GM19035 (cell line): Measurements from ENCODE around the gene FGF23.

ENCODE experiments used
- ATAC-seq: cut with Tn5 transposase; IDR thresholded peaks from one replicate; pipeline ENCODE4 v1.9.1; 2021; ENCODE audit not compliant: unreplicated experiment

Gene FGF23

GRCh38 chr12:4386801-4387200 is 7.3 kb upstream of the FGF23 start:
- ATAC-seq = no peak

- ATAC-seq = no peak
These were observed 3.9 kb upstream of the FGF23 start for GRCh38 chr12:4383304-4383865.

GRCh38 chr12:4380332-4380731 is 820 bp upstream of the FGF23 start:
- no peak for ATAC-seq

GRCh38 chr12:4378772-4379171 is 740 bp downstream of the FGF23 start:
- ATAC-seq = no peak

- ATAC-seq = no peak
These were observed 4.1 kb downstream of the FGF23 start for GRCh38 chr12:4375449-4375848.

- no peak for ATAC-seq
These were observed 6.9 kb downstream of the FGF23 start for GRCh38 chr12:4372653-4373052.

GRCh38 chr12:4370265-4370664 is 9.2 kb downstream of the FGF23 start:
- ATAC-seq = no peak

GRCh38 chr12:4369548-4369947 is 10.0 kb downstream of the FGF23 start:
- no peak for ATAC-seq

- no peak for ATAC-seq
These were observed 13.4 kb downstream of the FGF23 start for GRCh38 chr12:4366090-4366489.

GRCh38 chr12:4356041-4356327 is 23.5 kb downstream of the FGF23 start:
- ATAC-seq = no peak

- ATAC-seq = no peak
These were observed 24.1 kb downstream of the FGF23 start for GRCh38 chr12:4355156-4356040.

- ATAC-seq = no peak
These were observed 25.7 kb downstream of the FGF23 start for GRCh38 chr12:4353785-4354208.

GRCh38 chr12:4346931-4347330 is 32.6 kb downstream of the FGF23 start:
- ATAC-seq = no peak

- ATAC-seq = no peak
These were observed 47.7 kb downstream of the FGF23 start for GRCh38 chr12:4331842-4332241.

GRCh38 chr12:4331221-4331620 is 48.3 kb downstream of the FGF23 start:
- ATAC-seq = no peak

- ATAC-seq = no peak
These were observed 49.3 kb downstream of the FGF23 start for GRCh38 chr12:4330203-4330602.

GRCh38 chr12:4327293-4327692 is 52.2 kb downstream of the FGF23 start:
- ATAC-seq = no peak

GRCh38 chr12:4325966-4326365 is 53.5 kb downstream of the FGF23 start:
- no peak for ATAC-seq

- no peak for ATAC-seq
These were observed 55.1 kb downstream of the FGF23 start for GRCh38 chr12:4324366-4324765.

- ATAC-seq = no peak
These were observed 56.1 kb downstream of the FGF23 start for GRCh38 chr12:4323396-4323795.

GRCh38 chr12:4322726-4323125 is 56.8 kb downstream of the FGF23 start:
- no peak for ATAC-seq

GRCh38 chr12:4320853-4321701 is 58.4 kb downstream of the FGF23 start, which contains the start of gene TIGAR:
Gene TIGAR (plus strand): TSS chr12:4321213. CDS start chr12:4321272, 59 bp downstream.
- peak; percentile 98 for ATAC-seq
